Tibial artery (tissue), 4 donors: ENCODE results near the gene ASB11.

Experiments
- DNase-seq, 2 donors: peaks; one replicate each; pipeline ENCODE4 v3.0.0-alpha.2; 2019
- H3K27ac ChIP-seq, 2 donors: fragments of 200-600 bp; sonication (generic) in 1 of 2; 1 replicate in 1 of 2; 2 replicates in 1 of 2; pipeline ENCODE4 v1.5.1; 2018 to 2019; ENCODE audit warnings: mild to moderate bottlenecking in 1 of 2
- H3K27me3 ChIP-seq, 2 donors: fragments of 200-600 bp; sonication (generic) in 1 of 2; one replicate each; pipeline versions ENCODE4 v1.5.1 to v1.6.0; 2016 to 2019
- H3K36me3 ChIP-seq, 3 donors: fragments of 200-600 bp; sonication (generic) in 2 of 3; one replicate each; pipeline ENCODE4 v1.5.1; 2016 to 2019; ENCODE audit warnings: mild to moderate bottlenecking in 2 of 3
- H3K4me1 ChIP-seq, 4 donors: fragments of 200-600 bp; sonication (generic) in 2 of 4; 1 replicate in 3 of 4; 2 replicates in 1 of 4; pipeline ENCODE4 v1.5.1; 2016 to 2019
- H3K4me3 ChIP-seq, 2 donors: fragments of 200-600 bp; sonication (generic) in 1 of 2; 1 replicate in 1 of 2; 2 replicates in 1 of 2; pipeline ENCODE4 v1.5.1; 2018 to 2019; ENCODE audit warnings: mild to moderate bottlenecking in 2 of 2
- H3K9me3 ChIP-seq, 3 donors: fragments of 200-600 bp; sonication (generic) in 1 of 3; one replicate each; pipeline ENCODE4 v1.5.1; 2016 to 2019
- intact Hi-C: fragments of 100-400 bp; cut with DNase I; formaldehyde crosslinking; loops from one replicate; pipeline ENCODE4 v1.15.0; 2023; ENCODE audit warnings: low total_unique reads
- TF ChIP-seq, protein P1 (sequence below), 2 experiments: fragments of 200-600 bp in 1 of 2; fragments of 450-650 bp in 1 of 2; IDR thresholded peaks; one replicate each; pipeline ENCODE4 v1.5.1; 2017 to 2019; ENCODE audit warnings: antibody characterized with exemption in 2 of 2, mild to moderate bottlenecking in 1 of 2, moderate library complexity in 1 of 2

The ASB11 gene

DNA sequence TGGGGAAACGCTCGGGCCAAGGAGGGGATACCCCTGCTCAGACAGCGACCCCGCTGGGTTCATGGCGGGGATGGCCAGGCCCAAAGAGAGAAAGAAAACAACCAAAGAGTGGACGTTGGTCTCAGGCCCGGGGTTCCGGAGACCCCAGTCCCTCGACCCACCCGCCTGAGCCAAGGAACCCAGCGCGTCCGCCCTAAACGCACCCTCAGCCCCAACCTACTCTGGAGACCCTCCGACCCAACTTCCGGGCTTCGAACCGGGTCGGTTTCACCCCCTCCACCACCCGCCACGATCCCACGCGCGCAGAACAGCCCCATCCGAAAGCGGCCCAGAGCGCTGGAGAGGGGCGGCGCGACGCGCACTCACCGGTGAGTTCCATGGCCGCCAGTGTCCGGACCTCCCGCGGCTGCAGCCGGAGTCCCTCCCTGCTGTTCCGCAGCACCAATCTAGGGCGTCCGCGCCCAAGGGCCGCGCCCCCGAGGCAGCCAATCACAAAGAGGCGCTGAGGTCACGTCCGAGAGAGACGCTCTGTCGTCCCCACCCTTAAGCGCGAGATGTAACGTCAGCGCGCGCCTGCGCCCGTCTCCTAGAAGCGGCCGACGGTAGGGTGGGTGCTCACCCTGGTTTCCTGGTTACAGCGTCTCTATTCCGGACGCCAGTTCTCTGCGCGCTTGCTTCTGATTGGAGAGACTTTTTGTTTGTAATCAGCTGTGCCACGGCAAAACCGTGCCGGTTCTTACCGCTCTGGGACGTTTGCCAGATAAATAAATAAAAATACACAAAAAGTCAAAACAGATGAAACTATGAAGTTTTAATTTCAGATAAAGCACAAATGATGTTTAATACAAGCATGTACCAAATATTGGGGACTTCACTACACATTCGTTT lies 19.9 kb upstream of the ASB11 start, which contains the start of gene PIGA:
Gene PIGA, minus strand, starts transcription at position 389 of the 888 bp plus-strand sequence. CDS start 3,593 bp downstream, outside the sequence.
- H3K27me3 ChIP-seq: no peaks in the 10 kb centered on the region
- H3K4me3 ChIP-seq: peak within 1 kb of the TSS; percentile 85 to 87
- no peaks in the 10 kb centered on the region for H3K9me3 ChIP-seq
- H3K4me1 ChIP-seq: peaks cover 0 to 8% (median 0%) of the 10 kb centered on the region in 4 donors
- H3K27ac ChIP-seq: peak within 1 kb of the TSS; percentile 89 to 94
- peak; percentile 95 to 97 for DNase-seq
- intact Hi-C loops: no loop called here
- peaks cover 0 to 10% (median 6%) of the 10 kb centered on the region in 3 donors for H3K36me3 ChIP-seq
- TF ChIP-seq, protein P1, sequence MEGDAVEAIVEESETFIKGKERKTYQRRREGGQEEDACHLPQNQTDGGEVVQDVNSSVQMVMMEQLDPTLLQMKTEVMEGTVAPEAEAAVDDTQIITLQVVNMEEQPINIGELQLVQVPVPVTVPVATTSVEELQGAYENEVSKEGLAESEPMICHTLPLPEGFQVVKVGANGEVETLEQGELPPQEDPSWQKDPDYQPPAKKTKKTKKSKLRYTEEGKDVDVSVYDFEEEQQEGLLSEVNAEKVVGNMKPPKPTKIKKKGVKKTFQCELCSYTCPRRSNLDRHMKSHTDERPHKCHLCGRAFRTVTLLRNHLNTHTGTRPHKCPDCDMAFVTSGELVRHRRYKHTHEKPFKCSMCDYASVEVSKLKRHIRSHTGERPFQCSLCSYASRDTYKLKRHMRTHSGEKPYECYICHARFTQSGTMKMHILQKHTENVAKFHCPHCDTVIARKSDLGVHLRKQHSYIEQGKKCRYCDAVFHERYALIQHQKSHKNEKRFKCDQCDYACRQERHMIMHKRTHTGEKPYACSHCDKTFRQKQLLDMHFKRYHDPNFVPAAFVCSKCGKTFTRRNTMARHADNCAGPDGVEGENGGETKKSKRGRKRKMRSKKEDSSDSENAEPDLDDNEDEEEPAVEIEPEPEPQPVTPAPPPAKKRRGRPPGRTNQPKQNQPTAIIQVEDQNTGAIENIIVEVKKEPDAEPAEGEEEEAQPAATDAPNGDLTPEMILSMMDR (IDR thresholded peaks at IDR 0.05): no peak

DNA sequence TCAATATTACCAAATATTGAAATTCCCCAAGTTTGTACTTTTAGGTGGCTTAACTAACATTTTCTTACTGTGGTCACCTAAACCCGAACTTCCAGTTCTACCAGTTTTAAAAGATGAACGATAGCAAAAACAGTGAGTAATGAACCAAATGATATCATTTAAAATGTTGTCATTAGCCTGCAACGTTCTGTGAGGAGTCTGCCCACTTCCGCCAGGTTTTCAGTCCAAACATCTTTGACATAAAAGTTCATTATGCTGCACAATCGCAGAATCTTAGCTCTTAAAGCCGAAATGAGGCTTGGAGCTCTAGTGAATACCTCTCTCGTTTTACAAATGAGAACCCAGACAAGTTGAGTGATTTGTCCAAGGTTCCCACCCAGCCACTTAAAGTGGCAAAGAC lies 19.1 kb upstream of the ASB11 start:
- intact Hi-C loops: no loop called here
- Histone ChIP-seq H3K27ac (peak overlapping the region; percentile 89 to 94), H3K36me3 (peaks cover 0 to 10% (median 6%) of the 10 kb centered on the region in 3 donors), H3K4me1 (peaks cover 0 to 8% (median 0%) of the 10 kb centered on the region in 4 donors), H3K27me3 (no peaks in the 10 kb centered on the region), H3K9me3 (no peaks in the 10 kb centered on the region), H3K4me3 (peak overlapping the region; percentile 85 to 87)
- TF ChIP-seq, protein P1 (IDR thresholded peaks at IDR 0.05): no peak
- DNase-seq: no peak

DNA sequence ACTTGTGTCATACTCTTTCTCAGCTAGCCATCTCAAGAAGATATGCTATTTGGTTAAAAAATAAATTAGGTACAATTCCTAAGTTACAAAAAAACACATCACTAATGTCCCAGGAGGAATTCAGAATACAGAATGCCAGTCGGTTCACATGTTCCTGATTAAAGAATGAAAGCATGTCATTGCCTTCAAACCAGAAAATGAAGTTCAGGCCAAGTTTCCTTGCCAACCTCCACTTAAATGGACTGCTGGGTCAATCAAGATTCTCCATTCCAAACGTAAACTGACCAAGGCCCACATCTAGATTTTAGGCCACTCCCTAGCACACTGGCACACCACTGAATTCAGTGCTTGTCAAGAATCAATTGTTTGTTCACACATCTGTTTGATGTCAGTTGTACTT lies 13.4 kb upstream of the ASB11 start:
- H3K4me3 ChIP-seq: no peak overlapping the region
- H3K27me3 ChIP-seq: no peaks in the 10 kb centered on the region
- H3K36me3 ChIP-seq: peaks cover 0 to 29% (median 13%) of the 10 kb centered on the region in 3 donors
- no peak for DNase-seq
- TF ChIP-seq, protein P1 (IDR thresholded peaks at IDR 0.05): no peak
- no peaks in the 10 kb centered on the region for H3K9me3 ChIP-seq
- no peak overlapping the region for H3K27ac ChIP-seq
- no peaks in the 10 kb centered on the region for H3K4me1 ChIP-seq
- intact Hi-C loops: no loop called here

DNA sequence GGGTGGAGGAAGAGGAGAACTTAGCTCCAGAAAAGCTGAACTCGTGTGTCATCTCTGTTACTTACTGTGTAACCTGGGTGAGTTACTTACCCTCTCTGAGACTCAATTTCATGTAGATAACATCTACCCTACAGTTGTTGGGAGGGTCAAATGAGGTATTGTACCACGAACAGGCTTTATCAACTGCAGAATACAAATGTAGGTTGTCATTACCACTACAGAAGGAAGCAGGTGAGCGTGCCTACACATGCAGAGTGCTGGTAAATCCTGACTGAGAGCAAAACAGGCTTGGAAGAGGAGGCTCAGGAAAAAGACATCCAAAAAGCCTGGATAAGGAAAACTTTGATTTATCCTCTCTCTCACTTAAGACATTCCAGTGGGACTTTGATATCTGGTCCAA lies 12.7 kb upstream of the ASB11 start:
- no peaks in the 10 kb centered on the region for H3K27me3 ChIP-seq
- TF ChIP-seq, protein P1 (IDR thresholded peaks at IDR 0.05): no peak
- H3K9me3 ChIP-seq: no peaks in the 10 kb centered on the region
- H3K4me1 ChIP-seq: no peaks in the 10 kb centered on the region
- intact Hi-C loops: no loop called here
- H3K27ac ChIP-seq: no peak overlapping the region
- peaks cover 0 to 36% (median 13%) of the 10 kb centered on the region in 3 donors for H3K36me3 ChIP-seq
- H3K4me3 ChIP-seq: no peak overlapping the region
- no peak for DNase-seq

DNA sequence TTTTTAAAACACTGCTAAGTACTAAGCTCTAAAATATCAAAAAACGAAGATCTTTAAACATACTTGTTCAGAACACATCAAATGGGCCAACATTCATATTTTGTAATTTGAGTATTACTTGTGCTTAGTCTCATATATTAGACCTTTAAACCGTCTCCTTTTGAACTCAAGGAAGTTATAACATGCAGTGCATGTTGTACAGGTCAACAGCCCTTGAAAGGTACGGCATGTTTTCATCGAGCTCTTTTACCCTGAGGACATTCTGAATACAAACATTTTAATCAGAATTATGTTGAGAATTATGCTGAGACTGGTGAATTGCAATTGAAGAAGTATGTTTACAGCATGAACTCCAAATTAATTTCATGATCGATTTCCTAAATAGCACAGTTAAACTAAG lies 7.0 kb upstream of the ASB11 start:
- H3K4me1 ChIP-seq: no peaks in the 10 kb centered on the region
- H3K9me3 ChIP-seq: no peaks in the 10 kb centered on the region
- peaks cover 0 to 27% (median 7%) of the 10 kb centered on the region in 3 donors for H3K36me3 ChIP-seq
- no peaks in the 10 kb centered on the region for H3K27me3 ChIP-seq
- intact Hi-C loops: no loop called here
- H3K27ac ChIP-seq: no peak overlapping the region
- no peak overlapping the region for H3K4me3 ChIP-seq
- DNase-seq: no peak
- TF ChIP-seq, protein P1 (IDR thresholded peaks at IDR 0.05): no peak
